Mesodermal cell (in vitro differentiated cells): ENCODE data around the gene TRIM65.
"Not testable (repeated sequence)": the region's sequence is repeated elsewhere in the genome, so short reads cannot be mapped to it uniquely, and the experiment has no call there.

Experiments
- H3K27ac ChIP-seq: 2 replicates; pipeline ENCODE4 v1.7.0; 2013; ENCODE audit warnings: mild to moderate bottlenecking, low read depth, low read length, moderate library complexity; ENCODE audit not compliant: severe bottlenecking
- H3K36me3 ChIP-seq: 2 replicates; pipeline ENCODE4 v1.7.1; 2013; ENCODE audit warnings: mild to moderate bottlenecking, low read length, moderate library complexity; ENCODE audit not compliant: control insufficient read depth, insufficient read depth
- H3K4me1 ChIP-seq: one replicate; pipeline ENCODE4 v1.7.1; 2013; ENCODE audit warnings: mild to moderate bottlenecking, low read length; ENCODE audit not compliant: insufficient read depth, control insufficient read depth, poor library complexity, severe bottlenecking
- H3K4me3 ChIP-seq: 2 replicates; pipeline ENCODE4 v1.7.0; 2013; ENCODE audit warnings: low read length, control low read depth, mild to moderate bottlenecking; ENCODE audit not compliant: insufficient read depth, poor library complexity, severe bottlenecking; ENCODE audit errors: extremely low read depth
- H3K9me3 ChIP-seq: 2 replicates; pipeline ENCODE4 v1.7.1; 2013; ENCODE audit warnings: mild to moderate bottlenecking, low read length, moderate library complexity; ENCODE audit not compliant: control insufficient read depth
- WGBS, 2 experiments: methylation state at CpG; one replicate each; pipeline ENCODE4 v1.1.5; 2013; ENCODE audit warnings: missing lambda C conversion rate in 2 of 2; ENCODE audit not compliant: insufficient coverage in 2 of 2; 5-methylcytosine and 5-hydroxymethylcytosine counted together

The TRIM65 gene

GRCh38 chr17:75874323-75875181 lies 22.2 kb downstream of the TRIM65 start:
- H3K36me3 ChIP-seq: peaks cover 14% of the 10 kb centered on the region
- no peak overlapping the region for H3K27ac ChIP-seq
- H3K9me3 ChIP-seq: no peaks in the 10 kb centered on the region
- H3K4me1 ChIP-seq: peaks cover 25% of the 10 kb centered on the region
- WGBS, 2 experiments: 94 to 95% methylated on average over 28 to 32 of the region's 38 CpGs
- H3K4me3 ChIP-seq: no peak overlapping the region

- Histone ChIP-seq H3K36me3 (peaks cover 14% of the 10 kb centered on the region), H3K4me3 (no peak overlapping the region), H3K4me1 (peaks cover 29% of the 10 kb centered on the region), H3K9me3 (no peaks in the 10 kb centered on the region), H3K27ac (no peak overlapping the region)
- WGBS, 2 experiments: 93 to 96% methylated on average over 6 to 8 of the region's 11 CpGs
Observed at GRCh38 chr17:75873587-75874322, 23.0 kb downstream of the TRIM65 start.

- Histone ChIP-seq H3K4me1 (peaks cover 29% of the 10 kb centered on the region), H3K27ac (peak overlapping the region; percentile 81), H3K36me3 (peaks cover 14% of the 10 kb centered on the region), H3K9me3 (no peaks in the 10 kb centered on the region), H3K4me3 (no peak overlapping the region)
- 81 to 83% methylated on average over 9 to 13 of the region's 13 CpGs for WGBS, 2 experiments
Observed at GRCh38 chr17:75872434-75873351, 24.1 kb downstream of the TRIM65 start.

- H3K36me3 ChIP-seq, H3K27ac ChIP-seq, H3K4me3 ChIP-seq, H3K9me3 ChIP-seq: not testable (repeated sequence)
- H3K4me1 ChIP-seq: peaks cover 14% of the 10 kb centered on the region
- 84 to 86% methylated on average over 6 to 8 of the region's 10 CpGs for WGBS, 2 experiments
Observed at GRCh38 chr17:75870228-75870627, 26.5 kb downstream of the TRIM65 start.

- Histone ChIP-seq H3K4me3 (no peak overlapping the region), H3K9me3 (no peaks in the 10 kb centered on the region), H3K4me1 (peaks cover 14% of the 10 kb centered on the region), H3K36me3 (peaks cover 3% of the 10 kb centered on the region), H3K27ac (peak overlapping the region; percentile 23)
- 90 to 93% methylated on average over 18 to 20 of the region's 23 CpGs for WGBS, 2 experiments
Observed at GRCh38 chr17:75869282-75870141, 27.2 kb downstream of the TRIM65 start.

- H3K27ac ChIP-seq, H3K4me3 ChIP-seq, H3K9me3 ChIP-seq, H3K36me3 ChIP-seq: not testable (repeated sequence)
- peaks cover 14% of the 10 kb centered on the region for H3K4me1 ChIP-seq
- 95 to 97% methylated on average over 7 to 8 of the region's 12 CpGs for WGBS, 2 experiments
Observed at GRCh38 chr17:75868730-75869281, 27.9 kb downstream of the TRIM65 start.

- not testable (repeated sequence) for H3K9me3 ChIP-seq, H3K36me3 ChIP-seq, H3K4me1 ChIP-seq, H3K27ac ChIP-seq, H3K4me3 ChIP-seq
- WGBS, 2 experiments: 91 to 92% methylated on average over 9 to 11 of the region's 17 CpGs
Observed at GRCh38 chr17:75865404-75866188, 31.2 kb downstream of the TRIM65 start.

GRCh38 chr17:75864887-75865286 lies 31.9 kb downstream of the TRIM65 start:
- H3K9me3 ChIP-seq, H3K27ac ChIP-seq, H3K4me1 ChIP-seq, H3K4me3 ChIP-seq, H3K36me3 ChIP-seq: not testable (repeated sequence)
- WGBS, 2 experiments: 94 to 95% methylated on average over 3 of the region's 4 CpGs

GRCh38 chr17:75864448-75864871 lies 32.3 kb downstream of the TRIM65 start:
- 72 to 89% methylated on average over 6 to 8 of the region's 8 CpGs for WGBS, 2 experiments
- H3K4me3 ChIP-seq: no peak overlapping the region
- peak overlapping the region; percentile 36 for H3K27ac ChIP-seq
- H3K36me3 ChIP-seq: no peaks in the 10 kb centered on the region
- H3K9me3 ChIP-seq: no peaks in the 10 kb centered on the region
- peaks cover 3% of the 10 kb centered on the region for H3K4me1 ChIP-seq
